ENCODE data around the gene ADGB. TPM values are rescaled to one million over a fixed set of nuclear protein-coding genes. Genes with fewer than 3 reads are reported as not detected.

ADGB gene
- total and polyA plus RNA-seq, 9 of the 15 experiments (the other 6 are each of a cell fraction or from before 2014, with no cell fraction given) = not detected

GRCh38 chr6:146785001-146785585 is 186.3 kb downstream of the ADGB start:
- WGBS (ENCODE audit: insufficient coverage, low coverage, missing lambda C conversion rate) = 17% methylated on average over 5 of the region's 5 CpGs
- Histone ChIP-seq H3K4me1 (replicated peaks in 1 of 2; ENCODE audit: control insufficient read depth in 2 of 2, insufficient read depth in 2 of 2, low read length in 2 of 2) (peaks cover 0 to 3% of the 10 kb centered on the region in 2 experiments; a peak in 1 of 5 replicates), H3K27ac (ENCODE audit: extremely low read depth, low read depth, low read length) (no peak overlapping the region), H3K36me3 (ENCODE audit: control insufficient read depth, insufficient read depth, low read length) (no peaks in the 10 kb centered on the region), H3K27me3 (ENCODE audit: control insufficient read depth in 2 of 2, insufficient read depth in 2 of 2, low read length in 2 of 2) (no peaks in the 10 kb centered on the region), H3K9me3 (replicated peaks; ENCODE audit: control insufficient read depth, insufficient read depth, low read depth, low read length) (no peaks in the 10 kb centered on the region), H3K9ac (ENCODE audit: insufficient read depth in 1 of 2, low read depth in 2 of 2, low read length in 2 of 2) (no peak overlapping the region), H3K9me1 (ENCODE audit: control insufficient read depth, insufficient read depth, low read length) (no peaks in the 10 kb centered on the region), H3K79me2 (ENCODE audit: control insufficient read depth, insufficient read depth, low read length) (no peaks in the 10 kb centered on the region), H3K4me2 (ENCODE audit: insufficient read depth, low read length) (no peak overlapping the region), H2AFZ (ENCODE audit: low read depth, low read length) (peak overlapping the region; percentile 43), H3K4me3 (no peak overlapping the region), H4K20me1 (replicated peaks; ENCODE audit: control insufficient read depth, insufficient read depth, low read length) (no peaks in the 10 kb centered on the region)
- ATAC-seq (peak; percentile 99), FAIRE-seq (peak; percentile 85), DNase-seq (ENCODE audit: extremely low read depth in 1 of 4, low spot score in 3 of 4) (peak; percentile 20 to 80 (median 40))
- no TSS peak for BruUV-seq (replicated peaks)
- in situ Hi-C loops (cut with MboI) = no loop called here
- CTCF ChIA-PET (ENCODE audit: low intra/inter-chr PET ratio) = no interaction called here
- POLR2A ChIA-PET = no interaction called here
- intact Hi-C loops (cut with micrococcal nuclease) = no loop called here
- TF ChIP-seq JUND (IDR thresholded peaks at IDR 0.05; ENCODE audit: borderline replicate concordance, low read depth, low read length) (0 out of 2 replicates have a peak, but pooled peaks have one; percentile 10), JUND (tag; IDR thresholded peaks at IDR 0.05; ENCODE audit: borderline replicate concordance, low read depth, low read length) (no peak), ATF1 (CRISPR knock-in tag; IDR thresholded peaks at IDR 0.05) (no peak), ATF1 (tag; IDR thresholded peaks at IDR 0.05) (no peak), CHCHD3 (CRISPR knock-in tag; IDR thresholded peaks at IDR 0.05) (no peak), BMI1 (IDR thresholded peaks at IDR 0.05; ENCODE audit: low read length) (no peak), EGR1 (conservative IDR thresholded peaks at IDR 0.05) (no peak), ARID3B (CRISPR knock-in tag; IDR thresholded peaks at IDR 0.05; ENCODE audit: borderline replicate concordance) (no peak), ETV1 (tag; conservative IDR thresholded peaks at IDR 0.05; ENCODE audit: low read depth) (0 out of 2 replicates have a peak, but pooled peaks have one; percentile 57), TRIM25 (IDR thresholded peaks at IDR 0.05; ENCODE audit: borderline replicate concordance) (no peak), ARNT (IDR thresholded peaks at IDR 0.05) (0 out of 4 replicates have a peak, but pooled peaks of 1 of the 2 experiments have one; percentile 38), ZNF407 (IDR thresholded peaks at IDR 0.05; ENCODE audit: low read depth) (no peak)
